Measurements from ENCODE around the gene TMEM9. TPM values are rescaled to one million over a fixed set of nuclear protein-coding genes. Genes with fewer than 3 reads are reported as not detected.

Gene TMEM9
- total and polyA plus RNA-seq, 8 donors: 64.0 to 148 (median 133) TPM

- Histone ChIP-seq H3K27ac (no peak overlapping the region), H3K27me3 (no peaks in the 10 kb centered on the region), H3K9me3 (no peaks in the 10 kb centered on the region), H3K4me1 (no peaks in the 10 kb centered on the region), H3K36me3 (no peaks in the 10 kb centered on the region), H3K4me3 (no peak overlapping the region)
- intact Hi-C loops (cut with DNase I): no loop called here
- TF ChIP-seq CTCF (IDR thresholded peaks at IDR 0.05): no peak
- DNase-seq: no peak
- no peak for ATAC-seq
Observed at GRCh38 chr1:201103666-201104065, 50.6 kb downstream of the TMEM9 start.

GRCh38 chr1:201100169-201100930 lies 53.9 kb downstream of the TMEM9 start:
- no peaks in the 10 kb centered on the region for H3K9me3 ChIP-seq
- no peak for TF ChIP-seq CTCF (IDR thresholded peaks at IDR 0.05)
- DNase-seq: no peak
- H3K4me3 ChIP-seq: no peak overlapping the region
- no peak overlapping the region for H3K27ac ChIP-seq
- H3K4me1 ChIP-seq: no peaks in the 10 kb centered on the region
- ATAC-seq: no peak
- intact Hi-C loops (cut with DNase I): no loop called here
- no peaks in the 10 kb centered on the region for H3K27me3 ChIP-seq
- no peaks in the 10 kb centered on the region for H3K36me3 ChIP-seq

GRCh38 chr1:201098992-201099677 lies 55.1 kb downstream of the TMEM9 start:
- Histone ChIP-seq H3K9me3 (no peaks in the 10 kb centered on the region), H3K27ac (no peak overlapping the region), H3K27me3 (no peaks in the 10 kb centered on the region), H3K36me3 (no peaks in the 10 kb centered on the region), H3K4me1 (no peaks in the 10 kb centered on the region), H3K4me3 (no peak overlapping the region)
- TF ChIP-seq CTCF (IDR thresholded peaks at IDR 0.05): no peak
- ATAC-seq (no peak), DNase-seq (no peak)
- intact Hi-C loops (cut with DNase I): no loop called here

- H3K36me3 ChIP-seq: no peaks in the 10 kb centered on the region
- H3K27me3 ChIP-seq: no peaks in the 10 kb centered on the region
- TF ChIP-seq CTCF (IDR thresholded peaks at IDR 0.05): no peak
- no peaks in the 10 kb centered on the region for H3K9me3 ChIP-seq
- H3K4me1 ChIP-seq: no peaks in the 10 kb centered on the region
- intact Hi-C loops (cut with DNase I): no loop called here
- H3K27ac ChIP-seq: no peak overlapping the region
- ATAC-seq (no peak), DNase-seq (no peak)
- no peak overlapping the region for H3K4me3 ChIP-seq
Observed at GRCh38 chr1:201096977-201097856, 57.1 kb downstream of the TMEM9 start.

GRCh38 chr1:201096041-201096461 lies 58.2 kb downstream of the TMEM9 start:
- intact Hi-C loops (cut with DNase I): no loop called here
- ATAC-seq: no peak
- no peak for TF ChIP-seq CTCF (IDR thresholded peaks at IDR 0.05)

More at GRCh38 chr1:201096041-201096461, 58.2 kb downstream of the TMEM9 start:
- Histone ChIP-seq H3K4me1 (no peaks in the 10 kb centered on the region), H3K36me3 (no peaks in the 10 kb centered on the region), H3K4me3 (no peak overlapping the region), H3K27ac (no peak overlapping the region), H3K9me3 (no peaks in the 10 kb centered on the region), H3K27me3 (no peaks in the 10 kb centered on the region)
- DNase-seq: no peak

Measured in left lung (tissue), 10 donors.